ENCODE data around the gene ASXL1.

The ASXL1 gene

DNA sequence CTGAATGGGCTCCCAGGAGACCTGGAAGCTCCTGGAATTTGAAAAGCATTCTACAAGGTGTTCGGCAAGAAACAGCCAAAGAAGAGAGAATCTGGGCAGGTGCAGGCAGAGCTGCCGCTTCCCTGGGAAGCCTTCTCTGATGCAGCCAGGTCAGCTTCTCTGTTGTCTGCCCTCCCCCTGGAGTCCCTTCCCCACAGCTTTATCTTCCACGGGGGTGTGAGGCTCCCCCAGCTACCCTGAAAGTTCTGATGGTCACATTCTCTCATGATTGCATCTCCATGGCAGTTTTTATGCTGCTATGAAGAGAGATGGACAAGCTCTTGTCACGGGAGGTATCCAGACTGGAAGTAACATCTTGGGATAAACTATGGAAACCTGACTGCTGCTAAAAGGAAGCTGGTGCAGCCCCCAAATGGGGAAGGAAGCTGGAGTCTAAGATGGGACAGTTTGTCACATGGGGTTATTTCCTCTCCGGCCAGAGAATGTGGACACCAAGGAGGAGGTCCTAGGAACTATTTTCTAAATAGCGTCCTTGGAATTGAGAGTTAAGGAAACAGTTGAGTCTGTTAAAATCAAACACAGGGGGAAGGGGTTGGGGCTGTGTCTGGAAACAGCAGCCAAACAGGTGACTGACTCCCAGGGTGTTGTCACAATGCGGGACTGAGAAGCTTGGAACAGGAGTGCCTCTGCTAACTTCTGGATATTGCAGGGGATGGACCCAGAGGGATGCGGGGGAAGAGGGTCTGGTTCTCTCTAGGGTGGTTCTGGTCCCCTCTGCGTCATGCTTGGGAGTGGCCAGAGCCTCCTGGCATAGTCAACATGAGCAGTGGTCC, 91.1 kb downstream of the ASXL1 start:
- no peak for TF ChIP-seq CTCF (conservative IDR thresholded peaks at IDR 0.05)
- peak overlapping the region; percentile 2; the same call in 1 of the 2 replicates for H3K27ac ChIP-seq

GRCh38 chr20:32449890-32450401, 91.8 kb downstream of the ASXL1 start:
- 0 out of 2 replicates have a peak overlapping the region, but pooled peaks have one; percentile 7 for H3K27ac ChIP-seq
- no peak for TF ChIP-seq CTCF (conservative IDR thresholded peaks at IDR 0.05)

DNA sequence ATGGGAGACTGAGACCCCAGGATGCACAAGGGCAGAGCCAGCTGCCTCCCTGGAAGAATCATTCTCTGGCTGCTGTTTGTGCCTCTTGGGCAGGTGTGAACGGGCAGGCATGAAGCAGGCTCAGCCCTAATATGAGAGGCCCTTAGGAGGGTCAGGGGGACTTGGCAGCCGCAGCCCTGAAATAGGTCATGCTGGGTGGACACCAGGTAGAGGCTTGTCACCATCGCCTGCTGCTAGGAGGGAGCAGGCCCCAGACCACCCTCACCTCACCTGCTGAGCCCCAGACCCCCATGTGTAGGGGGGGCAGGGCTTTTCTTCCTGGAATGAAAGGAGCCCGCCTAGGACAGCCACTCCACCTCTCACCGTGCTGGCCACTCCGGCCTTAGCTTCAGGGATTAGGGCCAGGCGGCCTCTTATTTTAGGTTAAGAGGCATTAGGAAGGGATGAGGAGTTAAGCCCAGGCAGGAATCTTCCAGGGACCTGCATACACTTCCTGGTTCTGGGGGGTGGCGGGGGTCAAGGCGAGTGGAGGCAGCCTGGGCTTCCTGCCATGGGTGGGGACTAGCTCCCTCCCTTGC, 92.4 kb downstream of the ASXL1 start:
- TF ChIP-seq CTCF (conservative IDR thresholded peaks at IDR 0.05) = no peak
- H3K27ac ChIP-seq = 0 out of 2 replicates have a peak overlapping the region, but pooled peaks have one; percentile 7

DNA sequence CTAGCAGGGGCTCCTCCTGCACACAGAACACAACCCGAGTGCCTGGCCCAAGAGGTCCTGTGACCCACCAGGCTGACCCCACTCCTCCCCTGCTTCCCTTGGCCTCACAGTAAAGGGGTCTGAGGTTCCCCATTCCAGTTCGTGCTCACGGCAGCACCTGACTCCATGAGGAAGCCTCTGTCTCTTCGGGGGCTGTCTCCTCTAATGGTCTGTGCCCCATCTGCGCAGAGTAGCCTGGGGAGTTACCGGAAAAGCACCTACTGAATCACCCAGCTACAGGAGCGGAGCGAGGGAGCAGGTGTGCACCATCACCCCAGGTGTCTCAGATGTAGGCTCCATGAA, 93.2 kb downstream of the ASXL1 start:
- TF ChIP-seq CTCF (conservative IDR thresholded peaks at IDR 0.05) = no peak
- no peak overlapping the region for H3K27ac ChIP-seq

DNA sequence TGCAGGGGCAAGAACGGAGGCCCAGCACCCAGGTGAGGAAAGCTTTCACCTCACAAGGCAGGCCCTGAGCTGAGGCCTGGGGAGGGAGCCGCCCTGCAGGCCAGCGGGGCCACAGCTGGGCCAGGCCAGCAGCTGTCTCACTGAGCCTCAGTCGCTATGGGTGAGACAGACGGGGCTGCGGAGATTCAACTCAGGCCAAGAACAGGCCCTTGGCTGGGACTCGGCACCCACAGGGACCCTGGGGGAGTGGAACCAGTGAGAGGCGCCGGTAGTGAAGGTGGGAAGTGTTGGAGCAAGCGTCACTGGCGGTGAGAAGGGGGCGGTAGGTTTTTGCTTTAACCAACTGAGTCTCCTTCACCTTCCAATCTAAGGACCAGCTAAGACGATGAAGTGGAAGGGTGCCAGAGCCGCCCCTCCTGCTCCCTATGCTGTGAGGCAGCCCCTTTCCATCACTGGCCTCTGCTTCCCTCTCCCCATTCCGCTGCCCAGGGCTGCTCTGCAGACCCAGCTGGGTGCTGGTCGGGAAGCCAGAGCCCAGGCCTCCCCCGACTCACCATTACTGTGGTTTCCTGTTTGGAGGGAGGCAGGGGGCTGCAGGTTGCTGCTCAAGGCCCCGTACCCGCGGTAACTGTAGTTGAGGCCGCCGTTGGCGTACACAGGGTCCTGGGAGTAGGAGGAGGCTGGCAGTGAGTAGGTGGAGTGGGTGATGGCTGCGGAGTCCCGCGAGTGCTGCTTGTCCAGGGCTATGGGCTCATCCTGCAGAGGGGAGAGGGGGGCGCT, 93.7 kb downstream of the ASXL1 start:
- H3K27ac ChIP-seq = no peak overlapping the region

GRCh38 chr20:32452776-32453466, 94.8 kb downstream of the ASXL1 start:
- TF ChIP-seq CTCF (conservative IDR thresholded peaks at IDR 0.05) = no peak
- no peak overlapping the region for H3K27ac ChIP-seq

More for the DNA sequence above, 93.7 kb downstream of the ASXL1 start:
- TF ChIP-seq CTCF (conservative IDR thresholded peaks at IDR 0.05) = peak; percentile 31

Measured in VCaP (cell line).